Measurements from ENCODE around the gene HID1. TPM values are rescaled to one million over a fixed set of nuclear protein-coding genes. Genes with fewer than 3 reads are reported as not detected.

HID1 gene
- total RNA-seq, 1 donor from 2014 or later = 157 TPM

DNA sequence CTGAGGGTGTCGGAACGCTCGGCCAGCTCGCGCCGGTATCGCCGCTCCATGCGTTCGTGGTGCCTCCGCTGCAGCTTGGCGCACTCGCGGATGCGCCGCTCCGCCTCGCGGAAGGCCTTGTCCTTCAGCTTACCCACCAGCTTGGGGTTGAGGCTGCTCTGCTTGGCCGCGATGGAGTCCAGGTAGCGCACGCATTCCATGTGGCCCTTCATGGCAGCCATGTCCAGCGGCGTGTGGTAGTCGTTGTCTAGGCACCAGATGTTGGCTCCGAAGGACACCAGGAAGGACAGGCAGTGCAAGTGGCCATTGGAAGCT, 52.3 kb downstream of the HID1 start:
- Mint-ChIP-seq H3K4me1 (ENCODE audit: unreplicated experiment) (no peaks in the 10 kb centered on the region), H3K9me3 (ENCODE audit: unreplicated experiment) (no peaks in the 10 kb centered on the region), H3K27me3 (ENCODE audit: unreplicated experiment) (peaks cover 14% of the 10 kb centered on the region), H3K36me3 (ENCODE audit: low read depth, unreplicated experiment) (no peaks in the 10 kb centered on the region), H3K4me3 (ENCODE audit: unreplicated experiment) (no peak overlapping the region), H3K27ac (ENCODE audit: unreplicated experiment) (no peak overlapping the region)
- TF ChIP-seq, protein P1, sequence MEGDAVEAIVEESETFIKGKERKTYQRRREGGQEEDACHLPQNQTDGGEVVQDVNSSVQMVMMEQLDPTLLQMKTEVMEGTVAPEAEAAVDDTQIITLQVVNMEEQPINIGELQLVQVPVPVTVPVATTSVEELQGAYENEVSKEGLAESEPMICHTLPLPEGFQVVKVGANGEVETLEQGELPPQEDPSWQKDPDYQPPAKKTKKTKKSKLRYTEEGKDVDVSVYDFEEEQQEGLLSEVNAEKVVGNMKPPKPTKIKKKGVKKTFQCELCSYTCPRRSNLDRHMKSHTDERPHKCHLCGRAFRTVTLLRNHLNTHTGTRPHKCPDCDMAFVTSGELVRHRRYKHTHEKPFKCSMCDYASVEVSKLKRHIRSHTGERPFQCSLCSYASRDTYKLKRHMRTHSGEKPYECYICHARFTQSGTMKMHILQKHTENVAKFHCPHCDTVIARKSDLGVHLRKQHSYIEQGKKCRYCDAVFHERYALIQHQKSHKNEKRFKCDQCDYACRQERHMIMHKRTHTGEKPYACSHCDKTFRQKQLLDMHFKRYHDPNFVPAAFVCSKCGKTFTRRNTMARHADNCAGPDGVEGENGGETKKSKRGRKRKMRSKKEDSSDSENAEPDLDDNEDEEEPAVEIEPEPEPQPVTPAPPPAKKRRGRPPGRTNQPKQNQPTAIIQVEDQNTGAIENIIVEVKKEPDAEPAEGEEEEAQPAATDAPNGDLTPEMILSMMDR (IDR thresholded peaks at IDR 0.05; ENCODE audit: unreplicated experiment) = no peak
- no peak for DNase-seq (ENCODE audit: low spot score)

DNA sequence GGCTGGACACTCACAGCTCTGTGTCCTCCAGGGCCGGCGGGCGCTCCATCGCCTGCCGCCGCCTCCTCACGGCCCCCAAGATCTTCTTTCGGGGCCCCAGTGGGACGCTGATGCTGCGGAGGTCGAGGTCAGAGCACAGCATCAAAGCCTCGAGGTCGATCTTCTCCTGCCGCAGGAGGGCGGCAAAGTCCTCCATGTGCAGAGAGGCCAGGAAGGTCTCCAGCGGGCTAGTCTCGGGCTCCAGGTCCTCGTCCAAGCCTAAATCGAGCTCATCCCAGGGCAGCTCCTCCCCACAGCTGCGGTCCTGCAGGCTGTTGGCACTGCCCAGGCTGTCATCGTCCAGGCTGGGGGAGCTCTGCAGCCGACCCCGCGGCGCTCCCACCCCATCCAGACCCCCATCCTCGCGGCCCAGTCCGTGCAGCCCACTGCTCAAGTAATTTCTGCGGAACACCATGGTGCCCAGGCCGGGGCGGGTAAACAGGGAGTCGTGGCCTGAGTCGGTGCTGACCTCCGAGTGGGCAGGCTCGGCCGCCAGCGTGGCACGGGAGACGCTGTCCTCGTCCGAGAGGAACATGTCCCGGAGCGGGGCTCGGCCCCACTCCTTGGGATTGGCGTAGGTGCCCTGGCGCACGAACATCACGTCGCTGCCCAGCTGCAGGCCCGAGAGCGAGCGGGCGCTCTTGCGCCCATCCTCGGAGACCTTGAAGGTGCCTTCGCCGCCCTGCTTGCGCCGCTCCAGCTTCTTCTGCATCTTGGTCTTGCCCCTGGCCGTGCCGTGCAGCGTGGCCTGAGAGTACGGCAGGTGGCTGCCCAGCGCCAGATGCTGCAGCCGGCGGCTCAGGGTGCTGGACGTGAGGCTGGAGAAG, 52.9 kb downstream of the HID1 start:
- DNase-seq (ENCODE audit: low spot score) = peak; percentile 40
- peaks cover 9% of the 10 kb centered on the region for H3K27me3 Mint-ChIP-seq (ENCODE audit: unreplicated experiment)
- H3K4me3 Mint-ChIP-seq (ENCODE audit: unreplicated experiment) = no peak overlapping the region
- H3K9me3 Mint-ChIP-seq (ENCODE audit: unreplicated experiment) = no peaks in the 10 kb centered on the region
- H3K4me1 Mint-ChIP-seq (ENCODE audit: unreplicated experiment) = no peaks in the 10 kb centered on the region
- TF ChIP-seq, protein P1 (IDR thresholded peaks at IDR 0.05; ENCODE audit: unreplicated experiment) = no peak
- H3K36me3 Mint-ChIP-seq (ENCODE audit: low read depth, unreplicated experiment) = no peaks in the 10 kb centered on the region
- H3K27ac Mint-ChIP-seq (ENCODE audit: unreplicated experiment) = no peak overlapping the region

DNA sequence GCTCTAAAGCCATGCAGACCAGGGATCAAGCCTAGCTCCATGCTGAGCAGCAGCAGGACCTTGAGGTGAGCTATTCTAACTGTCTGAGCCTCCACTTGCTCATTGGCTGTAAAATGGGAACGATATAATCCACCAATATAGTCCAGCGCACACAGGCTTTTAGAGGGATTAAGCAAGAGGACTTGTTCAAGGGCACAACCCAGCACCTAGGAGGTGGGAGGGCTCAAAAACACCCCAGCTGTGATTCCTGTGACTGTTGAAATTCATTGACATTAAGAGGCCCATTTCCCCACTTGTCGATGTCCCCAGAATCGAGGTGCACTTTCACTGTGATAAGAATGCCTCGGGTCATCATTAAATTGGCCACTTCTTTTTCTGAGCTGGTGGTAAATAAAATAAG, 53.7 kb downstream of the HID1 start:
- Mint-ChIP-seq H3K27ac (ENCODE audit: unreplicated experiment) (no peak overlapping the region), H3K9me3 (ENCODE audit: unreplicated experiment) (no peaks in the 10 kb centered on the region)

DNA sequence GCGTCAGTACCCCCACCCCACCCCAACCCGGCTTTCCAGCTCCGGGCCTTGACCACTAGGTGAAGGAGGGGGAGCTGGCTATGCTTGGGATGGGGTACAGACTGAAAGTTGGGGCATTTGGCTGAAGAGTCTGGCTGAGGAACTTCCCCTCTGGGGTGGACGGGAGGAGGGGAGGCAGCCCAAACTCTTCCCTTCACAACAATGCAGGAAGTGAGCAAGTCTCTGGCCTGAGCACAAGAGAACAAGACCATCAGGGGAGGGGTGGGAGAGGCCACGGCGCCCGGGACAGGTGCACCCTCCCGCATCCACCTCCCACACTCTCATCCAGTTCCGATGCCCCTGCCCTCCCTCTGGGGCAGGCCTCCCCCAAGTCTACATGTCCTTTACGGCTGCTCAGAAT, 55.1 kb downstream of the HID1 start:
- no peaks in the 10 kb centered on the region for H3K4me1 Mint-ChIP-seq (ENCODE audit: unreplicated experiment)
- no peak overlapping the region for H3K4me3 Mint-ChIP-seq (ENCODE audit: unreplicated experiment)
- no peak for DNase-seq (ENCODE audit: low spot score)

More for the DNA sequence above, 53.7 kb downstream of the HID1 start:
- TF ChIP-seq, protein P1 (IDR thresholded peaks at IDR 0.05; ENCODE audit: unreplicated experiment) = no peak
- DNase-seq (ENCODE audit: low spot score) = no peak
- Mint-ChIP-seq H3K4me3 (ENCODE audit: unreplicated experiment) (no peak overlapping the region), H3K4me1 (ENCODE audit: unreplicated experiment) (no peaks in the 10 kb centered on the region), H3K27me3 (ENCODE audit: unreplicated experiment) (peaks cover 7% of the 10 kb centered on the region), H3K36me3 (ENCODE audit: low read depth, unreplicated experiment) (no peaks in the 10 kb centered on the region)

DNA sequence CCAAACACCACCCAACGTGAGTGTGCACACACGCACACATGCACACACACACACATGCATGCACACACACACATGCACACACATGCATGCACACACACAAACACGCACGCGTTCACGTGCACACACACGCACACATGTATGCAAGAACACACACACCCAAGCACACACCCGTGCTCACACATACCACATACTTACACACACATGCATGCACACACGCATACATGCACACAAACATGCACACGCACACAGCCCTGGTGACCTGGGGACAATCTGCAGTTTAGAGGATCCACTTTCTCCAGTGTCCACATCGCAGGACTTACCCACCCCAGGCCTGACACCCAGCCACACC, 55.7 kb downstream of the HID1 start:
- DNase-seq (ENCODE audit: low spot score) = no peak
- Mint-ChIP-seq H3K4me3 (ENCODE audit: unreplicated experiment) (no peak overlapping the region), H3K27ac (ENCODE audit: unreplicated experiment) (no peak overlapping the region), H3K4me1 (ENCODE audit: unreplicated experiment) (no peaks in the 10 kb centered on the region), H3K27me3 (ENCODE audit: unreplicated experiment) (peaks cover 8% of the 10 kb centered on the region), H3K9me3 (ENCODE audit: unreplicated experiment) (no peaks in the 10 kb centered on the region), H3K36me3 (ENCODE audit: low read depth, unreplicated experiment) (no peaks in the 10 kb centered on the region)
- TF ChIP-seq, protein P1 (IDR thresholded peaks at IDR 0.05; ENCODE audit: unreplicated experiment) = no peak

More for the DNA sequence above, 55.1 kb downstream of the HID1 start:
- Mint-ChIP-seq H3K27me3 (ENCODE audit: unreplicated experiment) (peaks cover 8% of the 10 kb centered on the region), H3K9me3 (ENCODE audit: unreplicated experiment) (no peaks in the 10 kb centered on the region), H3K27ac (ENCODE audit: unreplicated experiment) (no peak overlapping the region), H3K36me3 (ENCODE audit: low read depth, unreplicated experiment) (no peaks in the 10 kb centered on the region)
- TF ChIP-seq, protein P1 (IDR thresholded peaks at IDR 0.05; ENCODE audit: unreplicated experiment) = no peak

Measured in endothelial cell (in vitro differentiated cells).